Measurements from ENCODE around the gene EIF2AK2. TPM values are rescaled to one million over a fixed set of nuclear protein-coding genes. Genes with fewer than 3 reads are reported as not detected.

EIF2AK2 gene
- total and polyA plus RNA-seq, 8 donors, result 4.7 to 55.3 (median 11.4) TPM

DNA sequence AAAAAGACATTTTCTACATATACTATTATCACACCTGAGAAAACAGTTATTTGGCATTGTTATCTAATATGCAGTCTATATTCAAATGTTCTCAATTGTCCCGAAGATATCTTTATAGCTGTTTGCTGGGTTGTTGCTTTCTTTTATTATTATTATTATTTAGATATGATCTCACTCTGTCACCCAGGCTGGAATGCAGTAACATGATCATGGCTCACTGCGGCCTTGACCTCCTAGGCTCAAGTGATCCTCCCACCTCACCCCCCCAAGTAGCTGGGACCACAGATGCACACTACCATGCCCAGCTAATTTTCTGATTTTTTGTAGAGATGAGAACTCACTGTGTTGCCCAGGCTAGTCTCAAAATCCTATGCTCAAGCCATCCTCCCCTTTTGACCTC is 52.6 kb downstream of the EIF2AK2 start:
- no peaks in the 10 kb centered on the region for H3K9me3 ChIP-seq
- TF ChIP-seq EP300 (IDR thresholded peaks at IDR 0.05) (no peak), POLR2A (IDR thresholded peaks at IDR 0.05) (no peak)
- no peak for DNase-seq
- peak overlapping the region in 1 of 5 donors; percentile 24 for H3K27ac ChIP-seq
- intact Hi-C loops (cut with DNase I; ENCODE audit: low total_unique reads), result no loop called here
- 97 to 100% (median 98%) methylated on average over 2 of the region's 2 CpGs for WGBS, 5 donors
- H3K36me3 ChIP-seq, result peaks cover 33 to 93% (median 93%) of the 10 kb centered on the region in 4 donors
- H3K4me1 ChIP-seq, result peaks cover 0 to 7% (median 0%) of the 10 kb centered on the region in 4 donors
- no peak overlapping the region for H3K4me3 ChIP-seq
- no peaks in the 10 kb centered on the region for H3K27me3 ChIP-seq

GRCh38 chr2:37102588-37102987 is 54.2 kb downstream of the EIF2AK2 start:
- intact Hi-C loops (cut with DNase I; ENCODE audit: low total_unique reads), result no loop called here
- TF ChIP-seq CTCF (IDR thresholded peaks at IDR 0.05) (no peak), POLR2A (IDR thresholded peaks at IDR 0.05) (no peak), POLR2AphosphoS5 (IDR thresholded peaks at IDR 0.05) (no peak), EP300 (IDR thresholded peaks at IDR 0.05) (no peak)
- H3K4me1 ChIP-seq, result peaks cover 0 to 7% (median 0%) of the 10 kb centered on the region in 4 donors
- H3K36me3 ChIP-seq, result peaks cover 17 to 93% (median 89%) of the 10 kb centered on the region in 4 donors
- no peak for DNase-seq
- H3K27ac ChIP-seq, result no peak overlapping the region
- WGBS, 5 donors, result 84 to 94% (median 91%) methylated on average over 3 of the region's 3 CpGs
- H3K9me3 ChIP-seq, result no peaks in the 10 kb centered on the region
- no peaks in the 10 kb centered on the region for H3K27me3 ChIP-seq
- H3K4me3 ChIP-seq, result no peak overlapping the region

GRCh38 chr2:37100054-37100453 is 56.7 kb downstream of the EIF2AK2 start:
- intact Hi-C loops (cut with DNase I; ENCODE audit: low total_unique reads), result no loop called here
- Histone ChIP-seq H3K4me3 (no peak overlapping the region), H3K4me1 (peaks cover 0 to 7% (median 0%) of the 10 kb centered on the region in 4 donors), H3K27me3 (no peaks in the 10 kb centered on the region), H3K27ac (no peak overlapping the region), H3K36me3 (peaks cover 13 to 93% (median 89%) of the 10 kb centered on the region in 4 donors), H3K9me3 (no peaks in the 10 kb centered on the region)
- no peak for TF ChIP-seq POLR2A (IDR thresholded peaks at IDR 0.05)
- WGBS, 5 donors, result 58 to 73% (median 67%) methylated on average over 1 of the region's 1 CpG
- no peak for DNase-seq

DNA sequence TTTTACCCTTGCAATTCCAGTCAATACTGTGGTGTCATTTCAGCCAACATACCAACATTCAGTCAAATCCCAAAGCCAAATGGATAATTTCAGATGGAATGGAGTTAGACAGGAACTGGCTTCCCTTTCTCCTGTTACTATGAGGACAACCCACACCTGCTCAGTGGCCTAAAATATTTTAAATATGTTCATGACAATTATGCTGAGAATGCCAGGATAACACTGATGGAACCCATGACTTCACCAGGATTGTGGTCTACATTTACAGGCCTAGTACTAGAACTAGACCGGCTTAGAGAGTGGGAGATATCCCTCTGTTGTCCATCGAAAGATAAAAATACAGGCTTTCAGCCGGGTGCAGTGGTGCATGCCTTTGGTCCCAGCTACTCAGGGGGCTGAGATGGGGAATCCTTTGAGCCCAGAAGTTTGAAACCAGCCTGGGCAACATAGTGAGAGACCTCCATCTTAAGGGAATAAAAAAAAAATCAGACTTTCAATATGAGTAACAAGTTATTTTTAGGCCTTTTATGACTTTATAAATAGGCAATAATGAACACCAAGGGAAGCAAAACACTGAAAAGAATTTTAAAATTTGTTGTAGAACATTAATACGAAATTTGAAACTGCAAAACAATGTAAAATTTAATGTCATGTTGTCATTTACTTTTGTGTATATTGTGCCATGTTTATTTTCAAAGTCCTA is 58.2 kb downstream of the EIF2AK2 start:
- Histone ChIP-seq H3K9me3 (no peaks in the 10 kb centered on the region), H3K27me3 (no peaks in the 10 kb centered on the region), H3K27ac (no peak overlapping the region), H3K4me1 (no peaks in the 10 kb centered on the region), H3K4me3 (no peak overlapping the region), H3K36me3 (peaks cover 20 to 97% (median 95%) of the 10 kb centered on the region in 4 donors)
- intact Hi-C loops (cut with DNase I; ENCODE audit: low total_unique reads), result no loop called here
- WGBS, 5 donors, result 92 to 95% (median 95%) methylated on average over 4 of the region's 4 CpGs
- DNase-seq, result no peak
- TF ChIP-seq POLR2A (IDR thresholded peaks at IDR 0.05), result no peak
- no peak for TF ChIP-seq EP300 (IDR thresholded peaks at IDR 0.05)
- no peak for TF ChIP-seq CTCF (IDR thresholded peaks at IDR 0.05)
- TF ChIP-seq POLR2AphosphoS5 (IDR thresholded peaks at IDR 0.05), result no peak

- Histone ChIP-seq H3K9me3 (no peaks in the 10 kb centered on the region), H3K4me3 (no peak overlapping the region), H3K27me3 (no peaks in the 10 kb centered on the region), H3K4me1 (no peaks in the 10 kb centered on the region), H3K36me3 (peaks cover 24 to 98% (median 89%) of the 10 kb centered on the region in 4 donors), H3K27ac (no peak overlapping the region)
- TF ChIP-seq POLR2A (IDR thresholded peaks at IDR 0.05), result no peak
- no peak for TF ChIP-seq EP300 (IDR thresholded peaks at IDR 0.05)
- no peak for TF ChIP-seq POLR2AphosphoS5 (IDR thresholded peaks at IDR 0.05)
- no peak for TF ChIP-seq CTCF (IDR thresholded peaks at IDR 0.05)
- 90 to 100% (median 93%) methylated on average over 1 of the region's 1 CpG for WGBS, 5 donors
- DNase-seq, result no peak
- intact Hi-C loops (cut with DNase I; ENCODE audit: low total_unique reads), result no loop called here
Measured at GRCh38 chr2:37096568-37096967, 60.2 kb downstream of the EIF2AK2 start.

Measured in stomach (tissue), 9 donors.